HepG2 (cell line): ENCODE measurements around the gene MST1. TPM values are rescaled to one million over a fixed set of nuclear protein-coding genes. Genes with fewer than 3 reads are reported as not detected.
A peak's percentile ranks its signal among the peaks of the same experiment; 100 is the strongest.

Source experiments
- AKNA ChIP-seq: sonication (generic); formaldehyde crosslinking; IDR thresholded peaks from 2 replicates; pipeline ENCODE4 v1.4.0; 2020; ENCODE audit warnings: missing genetic modification reagents, borderline replicate concordance
- BRF2 ChIP-seq: sonication (generic); formaldehyde crosslinking; IDR thresholded peaks from 2 replicates; pipeline ENCODE4 v1.8.1; 2022; ENCODE audit warnings: mild to moderate bottlenecking, missing genetic modification reagents
- CEBPZ ChIP-seq: IDR thresholded peaks from 2 replicates; pipeline ENCODE4 v1.6.1; 2012; ENCODE audit warnings: low read length, improper control_type of control experiment
- ETV6 ChIP-seq: sonication (generic); formaldehyde crosslinking; conservative IDR thresholded peaks from 2 replicates; pipeline ENCODE4 v1.4.0; 2020; ENCODE audit warnings: missing genetic modification reagents
- FOXK2 ChIP-seq: fragments of 450-650 bp; IDR thresholded peaks from 2 replicates; pipeline ENCODE4 v1.6.1; 2016
- MTF1 ChIP-seq: sonication (generic); formaldehyde crosslinking; IDR thresholded peaks from 2 replicates; pipeline ENCODE4 v1.5.0; 2020; ENCODE audit warnings: missing genetic modification reagents
- PHF8 ChIP-seq: sonication (generic); formaldehyde crosslinking; IDR thresholded peaks from 2 replicates; pipeline ENCODE4 v1.5.0; 2020; ENCODE audit warnings: missing genetic modification reagents
- SMC3 ChIP-seq: IDR thresholded peaks from 2 replicates; pipeline ENCODE4 v1.6.1; 2011; ENCODE audit warnings: low read length, improper control_type of control experiment
- ZFP41 ChIP-seq: sonication (generic); formaldehyde crosslinking; IDR thresholded peaks from 2 replicates; pipeline ENCODE4 v1.4.0; 2020; ENCODE audit warnings: mild to moderate bottlenecking, missing genetic modification reagents, borderline replicate concordance
- ZNF180 ChIP-seq: sonication (generic); formaldehyde crosslinking; IDR thresholded peaks from 2 replicates; pipeline ENCODE4 v1.4.0; 2020; ENCODE audit warnings: low read depth, missing genetic modification reagents, borderline replicate concordance
- ZNF253 ChIP-seq: sonication (generic); formaldehyde crosslinking; IDR thresholded peaks from 2 replicates; pipeline ENCODE4 v1.8.0; 2022; ENCODE audit warnings: mild to moderate bottlenecking, missing genetic modification reagents, borderline replicate concordance
- ZNF326 ChIP-seq: sonication (generic); formaldehyde crosslinking; IDR thresholded peaks from 2 replicates; pipeline ENCODE4 v1.4.0; 2020; ENCODE audit warnings: missing genetic modification reagents, borderline replicate concordance
- ZNF574 ChIP-seq: sonication (generic); formaldehyde crosslinking; IDR thresholded peaks from 2 replicates; pipeline ENCODE4 v1.4.0; 2020; ENCODE audit warnings: missing genetic modification reagents
- ZNF800 ChIP-seq: sonication (generic); formaldehyde crosslinking; IDR thresholded peaks from 2 replicates; pipeline ENCODE4 v1.4.0; 2020; ENCODE audit warnings: missing genetic modification reagents
- polyA plus RNA-seq, 8 experiments: library from polyadenylated mRNA; depleted of rRNA in 3 of 8; stranded (reverse) in 7 of 8; unstranded in 1 of 8; fragments of >200 nt; fragmentation: Illumina TruSeq in 4 of 8; extraction: Trizol in 4 of 8; gene quantifications; 2 replicates each; pipeline versions ENCODE4 v1.2.1 to v1.2.3, GENCODE V29; 2011 to 2016; ENCODE audit warnings: low read depth in 4 of 8, missing spikeins in 1 of 8, mixed read lengths in 1 of 8; ENCODE audit not compliant: insufficient read depth in 1 of 8
- total RNA-seq, 5 experiments: library from RNA; depleted of rRNA; stranded (reverse); fragments of >200 nt; fragmentation: Illumina TruSeq; extraction: Trizol; gene quantifications; 2 replicates each; pipeline ENCODE4 v1.2.3, GENCODE V29; 2016; ENCODE audit warnings: low read depth in 1 of 5

Gene MST1
- total and polyA plus RNA-seq, 2 of the 13 experiments (the other 11 are each of a cell fraction or from before 2014, with no cell fraction given), result 189 to 452 TPM

- TF ChIP-seq ZNF180 (CRISPR knock-in tag) (no peak), FOXK2 (0 out of 2 replicates have a peak, but pooled peaks have one; percentile 18), ZFP41 (CRISPR knock-in tag) (peak; percentile 15; the same call in 1 of the 2 replicates), BRF2 (CRISPR knock-in tag) (peak; percentile 49; the same call in 1 of the 2 replicates), ZNF253 (CRISPR knock-in tag) (no peak; the same call in 1 of the 2 replicates), PHF8 (CRISPR knock-in tag) (peak; percentile 85), MTF1 (CRISPR knock-in tag) (no peak), SMC3 (no peak), AKNA (CRISPR knock-in tag) (no peak), ZNF326 (CRISPR knock-in tag) (0 out of 2 replicates have a peak, but pooled peaks have one; percentile 82), ZNF574 (CRISPR knock-in tag) (peak; percentile 70), CEBPZ (no peak), ZNF800 (CRISPR knock-in tag) (no peak; the same call in 1 of the 2 replicates), ETV6 (0 out of 2 replicates have a peak, but pooled peaks have one; percentile 30)
Measured at GRCh38 chr3:49673715-49674496, 15.4 kb downstream of the MST1 start, which contains the start of gene APEH (continued).
